Esophagus squamous epithelium (tissue), 5 donors: Measurements from ENCODE around the gene EFCAB8. TPM values are rescaled to one million over a fixed set of nuclear protein-coding genes. Genes with fewer than 3 reads are reported as not detected.

Experiments used
- DNase-seq: peaks from one replicate; lab custom pipeline; 2025; lab: John Stamatoyannopoulos, UW
- H3K27ac ChIP-seq, 4 donors: fragments of 200-600 bp; sonication (generic); one replicate each; pipeline ENCODE4 v1.5.1; 2016 to 2019; ENCODE audit warnings: mild to moderate bottlenecking in 1 of 4
- H3K27me3 ChIP-seq, 4 donors: fragments of 200-600 bp; sonication (generic); 1 replicate in 3 of 4; 2 replicates in 1 of 4; pipeline versions ENCODE4 v1.5.1 to v1.6.0; 2017 to 2021; ENCODE audit warnings: antibody characterized with exemption in 1 of 4
- H3K36me3 ChIP-seq, 3 donors: fragments of 200-600 bp; sonication (generic); one replicate each; pipeline ENCODE4 v1.5.1; 2016 to 2019
- H3K4me1 ChIP-seq, 3 donors: fragments of 200-600 bp; sonication (generic); one replicate each; pipeline ENCODE4 v1.5.1; 2017 to 2019
- H3K4me3 ChIP-seq, 4 donors: fragments of 200-600 bp; sonication (generic); 1 replicate in 3 of 4; 2 replicates in 1 of 4; pipeline ENCODE4 v1.5.1; 2016 to 2019; ENCODE audit warnings: mild to moderate bottlenecking in 2 of 4, moderate library complexity in 1 of 4
- H3K9me3 ChIP-seq, 3 donors: fragments of 200-600 bp; sonication (generic); one replicate each; pipeline ENCODE4 v1.5.1; 2016 to 2019
- CTCF ChIP-seq, 6 experiments: fragments of 450-650 bp in 4 of 6; fragments of 200-600 bp in 2 of 6; sonication (generic) in 2 of 6; IDR thresholded peaks; one replicate each; pipeline ENCODE4 v1.5.1; 2016 to 2019; ENCODE audit warnings: antibody characterized with exemption in 6 of 6, mild to moderate bottlenecking in 4 of 6, moderate library complexity in 4 of 6
- POLR2A ChIP-seq, 4 donors: fragments of 450-650 bp; IDR thresholded peaks; one replicate each; pipeline ENCODE4 v1.6.1; 2017; ENCODE audit warnings: antibody characterized with exemption in 4 of 4, mild to moderate bottlenecking in 4 of 4, moderate library complexity in 3 of 4
- WGBS, 2 donors: methylation state at CpG; one replicate each; pipeline ENCODE4 v1.1.5; 2018; 5-methylcytosine and 5-hydroxymethylcytosine counted together
- intact Hi-C: fragments of 100-400 bp; cut with DNase I; formaldehyde crosslinking; loops from one replicate; pipeline ENCODE4 v1.15.0; 2022
- total RNA-seq, 4 donors: library from RNA; depleted of rRNA; stranded (reverse); fragments of >200 nt; gene quantifications; one replicate each; pipeline ENCODE4 v1.1.0, GENCODE V29; 2016
- donor health status: DM: yes; HTN: yes; CAD: no.

The EFCAB8 gene
- total RNA-seq, 4 donors from 2014 or later, result 0.38 TPM; not detected in 3

- Histone ChIP-seq H3K4me3 (no peak overlapping the region), H3K27ac (no peak overlapping the region), H3K27me3 (peaks cover 0 to 36% (median 0%) of the 10 kb centered on the region in 4 donors), H3K36me3 (no peaks in the 10 kb centered on the region), H3K9me3 (no peaks in the 10 kb centered on the region), H3K4me1 (no peaks in the 10 kb centered on the region)
- 64 to 72% methylated on average over 12 to 13 of the region's 16 CpGs for WGBS, 2 donors
- intact Hi-C loops, result no loop called here
- TF ChIP-seq CTCF (IDR thresholded peaks at IDR 0.05) (no peak), POLR2A (IDR thresholded peaks at IDR 0.05) (no peak)
- no peak for DNase-seq
Observed at GRCh38 chr20:32988008-32988407, 129.3 kb downstream of the EFCAB8 start.

GRCh38 chr20:32989507-32990283 lies 131.0 kb downstream of the EFCAB8 start:
- no peak for TF ChIP-seq CTCF (IDR thresholded peaks at IDR 0.05)
- no peak for TF ChIP-seq POLR2A (IDR thresholded peaks at IDR 0.05)
- DNase-seq, result no peak
- WGBS, 2 donors, result 75 to 79% methylated on average over 5 to 13 of the region's 14 CpGs
- Histone ChIP-seq H3K4me1 (no peaks in the 10 kb centered on the region), H3K4me3 (no peak overlapping the region), H3K27me3 (peaks cover 0 to 37% (median 0%) of the 10 kb centered on the region in 4 donors), H3K36me3 (no peaks in the 10 kb centered on the region), H3K9me3 (peaks cover 0 to under 1% (median 0%) of the 10 kb centered on the region in 3 donors), H3K27ac (no peak overlapping the region)
- intact Hi-C loops, result no loop called here

GRCh38 chr20:32990426-32990825 lies 131.7 kb downstream of the EFCAB8 start:
- DNase-seq, result no peak

GRCh38 chr20:32991383-32991782 lies 132.7 kb downstream of the EFCAB8 start:
- no peaks in the 10 kb centered on the region for H3K36me3 ChIP-seq
- TF ChIP-seq CTCF (IDR thresholded peaks at IDR 0.05) (no peak), POLR2A (IDR thresholded peaks at IDR 0.05) (no peak)
- H3K4me3 ChIP-seq, result no peak overlapping the region
- WGBS, 2 donors, result 43 to 69% methylated on average over 3 of the region's 3 CpGs
- no peaks in the 10 kb centered on the region for H3K4me1 ChIP-seq
- no peak overlapping the region for H3K27ac ChIP-seq
- peaks cover 0 to 36% (median 0%) of the 10 kb centered on the region in 4 donors for H3K27me3 ChIP-seq
- peaks cover 0 to 10% (median 6%) of the 10 kb centered on the region in 3 donors for H3K9me3 ChIP-seq
- intact Hi-C loops, result no loop called here
- DNase-seq, result no peak

More at GRCh38 chr20:32990426-32990825, 131.7 kb downstream of the EFCAB8 start:
- Histone ChIP-seq H3K27ac (no peak overlapping the region), H3K27me3 (peaks cover 0 to 37% (median 0%) of the 10 kb centered on the region in 4 donors), H3K4me3 (no peak overlapping the region), H3K4me1 (no peaks in the 10 kb centered on the region), H3K9me3 (peaks cover 0 to 7% (median 6%) of the 10 kb centered on the region in 3 donors), H3K36me3 (no peaks in the 10 kb centered on the region)
- intact Hi-C loops, result no loop called here
- no peak for TF ChIP-seq POLR2A (IDR thresholded peaks at IDR 0.05)
- TF ChIP-seq CTCF (IDR thresholded peaks at IDR 0.05), result no peak
- 50% methylated on average over 3 of the region's 3 CpGs; no CpG with 5 or more reads in 1 of the 2 donors for WGBS, 2 donors
